ENCODE results near the gene SEC14L2.
"Not testable (repeated sequence)": the region's sequence is repeated elsewhere in the genome, so short reads cannot be mapped to it uniquely, and the experiment has no call there.

The SEC14L2 gene

GRCh38 chr22:30460555-30460954 is 63.7 kb downstream of the SEC14L2 start:
- DNase-seq = not testable (repeated sequence)

GRCh38 chr22:30469165-30469564 is 72.3 kb downstream of the SEC14L2 start:
- no peak for DNase-seq

- DNase-seq = no peak
Observed at GRCh38 chr22:30470655-30471054, 73.8 kb downstream of the SEC14L2 start.

- no peak for DNase-seq
Observed at GRCh38 chr22:30471616-30472318, 74.9 kb downstream of the SEC14L2 start, which contains the start of gene SEC14L3. Gene SEC14L3 (minus strand): TSS chr22:30472017. CDS start chr22:30471958, 59 bp downstream.

- no peak for DNase-seq
Observed at GRCh38 chr22:30472994-30473720, 76.3 kb downstream of the SEC14L2 start.

GRCh38 chr22:30474121-30474520 is 77.3 kb downstream of the SEC14L2 start:
- DNase-seq = no peak

Data from stimulated activated CD8-positive, alpha-beta memory T cell treated with anti-CD3 and anti-CD28 coated beads, Interleukin-4, amount 100 ng/mL, for 48 hours (primary cell).